ENCODE data around the gene CFB.
A peak's percentile ranks its signal among the peaks of the same experiment; 100 is the strongest.
"Not testable (repeated sequence)": the region's sequence is repeated elsewhere in the genome, so short reads cannot be mapped to it uniquely, and the experiment has no call there.

The CFB gene

GRCh38 chr6:31945507-31946369 lies at the start of gene CFB:
Gene CFB (plus strand): TSS chr6:31946095. CDS start chr6:31946222, 127 bp downstream.
- no peak for DNase-seq (ENCODE audit: low spot score)

- DNase-seq (ENCODE audit: low spot score) = no peak
Observed at GRCh38 chr6:31896493-31896855, 49.4 kb upstream of the CFB start.

- DNase-seq (ENCODE audit: low spot score) = no peak
Observed at GRCh38 chr6:31896856-31897611, 48.9 kb upstream of the CFB start.

- peak; percentile 80 for DNase-seq (ENCODE audit: low spot score)
Observed at GRCh38 chr6:31897612-31898382, 48.1 kb upstream of the CFB start, which contains the start of gene EHMT2. Gene EHMT2 (minus strand): TSS chr6:31897698. CDS start chr6:31897677, 21 bp downstream.

GRCh38 chr6:31898383-31899011 lies 47.4 kb upstream of the CFB start:
- DNase-seq (ENCODE audit: low spot score) = peak; percentile 41

GRCh38 chr6:31899215-31899614 lies 46.7 kb upstream of the CFB start:
- no peak for DNase-seq (ENCODE audit: low spot score)

- DNase-seq (ENCODE audit: low spot score) = no peak
Observed at GRCh38 chr6:31899882-31900722, 45.8 kb upstream of the CFB start.

GRCh38 chr6:31900917-31901414 lies 44.9 kb upstream of the CFB start:
- no peak for DNase-seq (ENCODE audit: low spot score)

GRCh38 chr6:31901415-31901952 lies 44.4 kb upstream of the CFB start:
- DNase-seq (ENCODE audit: low spot score) = peak; percentile 63

- DNase-seq (ENCODE audit: low spot score) = peak; percentile 84
Observed at GRCh38 chr6:31901953-31902643, 43.8 kb upstream of the CFB start, which contains the start of gene ZBTB12. Gene ZBTB12 (minus strand): TSS chr6:31902086. CDS start chr6:31901305, 781 bp downstream.

GRCh38 chr6:31903957-31904356 lies 41.9 kb upstream of the CFB start:
- DNase-seq (ENCODE audit: low spot score) = no peak

- DNase-seq (ENCODE audit: low spot score) = no peak
Observed at GRCh38 chr6:31905041-31905440, 40.9 kb upstream of the CFB start.

- DNase-seq (ENCODE audit: low spot score) = no peak
Observed at GRCh38 chr6:31906122-31906521, 39.8 kb upstream of the CFB start.

GRCh38 chr6:31906727-31907126 lies 39.2 kb upstream of the CFB start:
- not testable (repeated sequence) for DNase-seq (ENCODE audit: low spot score)

- DNase-seq (ENCODE audit: low spot score) = no peak
Observed at GRCh38 chr6:31907158-31907813, 38.6 kb upstream of the CFB start.

GRCh38 chr6:31908255-31908654 lies 37.6 kb upstream of the CFB start:
- not testable (repeated sequence) for DNase-seq (ENCODE audit: low spot score)

- DNase-seq (ENCODE audit: low spot score) = no peak
Observed at GRCh38 chr6:31908791-31909190, 37.1 kb upstream of the CFB start.

GRCh38 chr6:31909298-31909697 lies 36.6 kb upstream of the CFB start:
- not testable (repeated sequence) for DNase-seq (ENCODE audit: low spot score)

Measured in CD4-positive, alpha-beta T cell treated with Interleukin-15 for 4 hours (primary cell).